Liver (tissue), 9 donors: ENCODE data around the gene ATXN10. TPM values are rescaled to one million over a fixed set of nuclear protein-coding genes. Genes with fewer than 3 reads are reported as not detected.

Experiments used
- DNase-seq: peaks from one replicate; pipeline ENCODE4 v3.0.0-alpha.2; 2017; ENCODE audit warnings: low spot score
- H3K27ac ChIP-seq, 2 donors: one replicate each; pipeline ENCODE4 v1.7.0; 2013; ENCODE audit warnings: inconsistent platforms in 2 of 2, low read length in 2 of 2, control low read depth in 1 of 2, low read depth in 1 of 2, mild to moderate bottlenecking in 1 of 2
- H3K27me3 ChIP-seq, 4 donors: one replicate each; pipeline versions ENCODE4 v1.6.1 to v1.7.0; 2013; ENCODE audit warnings: low read length in 3 of 4, inconsistent platforms in 1 of 4, mild to moderate bottlenecking in 1 of 4, moderate library complexity in 1 of 4; ENCODE audit not compliant: control insufficient read depth in 4 of 4, insufficient read depth in 4 of 4
- H3K36me3 ChIP-seq, 4 donors: one replicate each; pipeline versions ENCODE4 v1.6.1 to v1.7.0; 2013; ENCODE audit warnings: low read length in 3 of 4, mild to moderate bottlenecking in 3 of 4, low read depth in 1 of 4, moderate library complexity in 1 of 4; ENCODE audit not compliant: control insufficient read depth in 4 of 4, insufficient read depth in 3 of 4
- H3K4me1 ChIP-seq, 4 donors: one replicate each; pipeline versions ENCODE4 v1.6.1 to v1.7.0; 2013; ENCODE audit warnings: low read length in 3 of 4, mild to moderate bottlenecking in 3 of 4, moderate library complexity in 1 of 4; ENCODE audit not compliant: control insufficient read depth in 4 of 4, insufficient read depth in 4 of 4
- H3K4me3 ChIP-seq, 3 donors: one replicate each; pipeline versions ENCODE4 v1.6.1 to v1.7.0; 2013; ENCODE audit warnings: low read length in 3 of 3, control low read depth in 1 of 3, low read depth in 1 of 3, mild to moderate bottlenecking in 1 of 3
- H3K9ac ChIP-seq, 2 donors: one replicate each; pipeline ENCODE4 v1.7.0; 2013; ENCODE audit warnings: low read length in 2 of 2, mild to moderate bottlenecking in 2 of 2, moderate library complexity in 2 of 2, control low read depth in 1 of 2, low read depth in 1 of 2
- H3K9me3 ChIP-seq, 4 donors: one replicate each; pipeline versions ENCODE4 v1.6.1 to v1.7.0; 2013; ENCODE audit warnings: low read length in 3 of 4; ENCODE audit not compliant: control insufficient read depth in 4 of 4
- EGR1 ChIP-seq, 2 donors: IDR thresholded peaks; 2 replicates each; pipeline ENCODE4 v1.6.1; 2016 to 2018; ENCODE audit warnings: antibody characterized with exemption in 2 of 2, low read depth in 2 of 2
- FOXA1 ChIP-seq: IDR thresholded peaks from 2 replicates; pipeline ENCODE4 v1.6.1; 2016; ENCODE audit warnings: antibody characterized with exemption
- FOXA2 ChIP-seq: IDR thresholded peaks from 2 replicates; pipeline ENCODE4 v1.6.1; 2016; ENCODE audit warnings: antibody characterized with exemption
- GABPA ChIP-seq, 2 donors: IDR thresholded peaks in 1 of 2; conservative IDR thresholded peaks in 1 of 2; 2 replicates each; pipeline ENCODE4 v1.6.1; 2016; ENCODE audit warnings: antibody characterized with exemption in 2 of 2, mild to moderate bottlenecking in 1 of 2, moderate library complexity in 1 of 2
- HNF4A ChIP-seq, 2 donors: conservative IDR thresholded peaks; 2 replicates each; pipeline ENCODE4 v1.6.1; 2016; ENCODE audit warnings: antibody characterized with exemption in 2 of 2, mild to moderate bottlenecking in 2 of 2
- HNF4G ChIP-seq: IDR thresholded peaks from 2 replicates; pipeline ENCODE4 v1.6.1; 2016; ENCODE audit warnings: antibody characterized with exemption
- JUND ChIP-seq, 2 donors: IDR thresholded peaks; 2 replicates each; pipeline ENCODE4 v1.6.1; 2016; ENCODE audit warnings: antibody characterized with exemption in 2 of 2
- NR2F2 ChIP-seq: IDR thresholded peaks from 2 replicates; pipeline ENCODE4 v1.6.1; 2016; ENCODE audit warnings: antibody characterized with exemption
- RAD21 ChIP-seq, 2 donors: IDR thresholded peaks; 2 replicates each; pipeline ENCODE4 v1.6.1; 2016; ENCODE audit warnings: antibody characterized with exemption in 2 of 2, mild to moderate bottlenecking in 2 of 2
- RXRA ChIP-seq, 2 donors: IDR thresholded peaks; 2 replicates each; pipeline ENCODE4 v1.6.1; 2017 to 2018; ENCODE audit warnings: antibody characterized with exemption in 2 of 2, mild to moderate bottlenecking in 1 of 2
- SP1 ChIP-seq: IDR thresholded peaks from 2 replicates; pipeline ENCODE4 v1.6.1; 2018; ENCODE audit warnings: antibody characterized with exemption, mild to moderate bottlenecking
- TAF1 ChIP-seq: conservative IDR thresholded peaks from 2 replicates; pipeline ENCODE4 v1.6.1; 2016; ENCODE audit warnings: antibody characterized with exemption, mild to moderate bottlenecking
- YY1 ChIP-seq: IDR thresholded peaks from 2 replicates; pipeline ENCODE4 v1.6.1; 2016; ENCODE audit warnings: antibody characterized with exemption, mild to moderate bottlenecking
- WGBS: extraction: QIAGEN DNeasy Blood & Tissue Kit; methylation state at CpG from one replicate; pipeline ENCODE4 v1.1.7; 2013; 5-methylcytosine and 5-hydroxymethylcytosine counted together
- polyA plus RNA-seq, 2 donors: library from polyadenylated mRNA; stranded (reverse) in 1 of 2; unstranded in 1 of 2; fragments of 200-250 nt in 1 of 2; fragments of >200 nt in 1 of 2; fragmentation: Nextera tagmentation in 1 of 2; extraction: Ambion mirVana in 1 of 2; gene quantifications; one replicate each; pipeline versions ENCODE4 v1.2.1 to v1.2.3, GENCODE V29; 2013 to 2015
- total RNA-seq, 2 donors: library from RNA; depleted of rRNA; stranded (reverse); fragments of >200 nt; gene quantifications; one replicate each; pipeline ENCODE4 v1.2.3, GENCODE V29; 2014
- TF ChIP-seq, protein P1 (sequence below): fragments of 150-350 bp; IDR thresholded peaks from 2 replicates; pipeline ENCODE4 v1.5.1; 2017; ENCODE audit warnings: improper control_type of control experiment, low read depth, low read length; ENCODE audit not compliant: missing input control
- TF ChIP-seq, protein P2 (sequence below): IDR thresholded peaks from 2 replicates; pipeline ENCODE4 v1.6.1; 2016; ENCODE audit warnings: antibody characterized with exemption, mild to moderate bottlenecking
- TF ChIP-seq, protein P3 (sequence below): IDR thresholded peaks from 2 replicates; pipeline ENCODE4 v1.6.1; 2016; ENCODE audit warnings: antibody characterized with exemption
- TF ChIP-seq, protein P4 (sequence below): IDR thresholded peaks from 2 replicates; pipeline ENCODE4 v1.6.1; 2016; ENCODE audit warnings: antibody characterized with exemption
- TF ChIP-seq, protein P5 (sequence below): IDR thresholded peaks from 2 replicates; pipeline ENCODE4 v1.6.1; 2016; ENCODE audit warnings: antibody characterized with exemption
- donor health status: healthy.
- donor health status: healthy.
- donor health status: healthy.
- donor health status: healthy.
- donor health status: healthy.

Gene ATXN10
- total and polyA plus RNA-seq, 4 donors, result 34.9 to 100 (median 69.7) TPM

DNA sequence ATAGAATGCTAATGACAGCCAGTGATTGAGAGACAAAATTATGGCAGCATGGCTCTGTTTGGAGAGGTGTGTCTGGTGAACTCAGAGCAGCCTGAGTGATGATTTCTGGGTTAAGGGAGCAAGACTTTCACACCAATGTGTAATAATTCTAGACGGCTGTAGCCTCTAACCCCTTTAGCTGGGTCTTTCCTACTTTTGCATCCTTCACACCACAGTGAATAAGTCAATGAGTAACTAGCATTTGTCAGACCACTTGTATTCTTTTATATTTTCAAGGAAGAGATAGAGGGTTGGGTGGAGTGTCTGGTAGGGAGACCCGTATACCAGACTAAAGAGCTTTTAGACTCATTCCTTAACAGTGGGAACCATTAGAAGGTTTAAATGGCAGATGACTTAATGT is 50.4 kb downstream of the ATXN10 start:
- no peaks in the 10 kb centered on the region for H3K27me3 ChIP-seq
- 63% methylated on average over 2 of the region's 2 CpGs for WGBS
- H3K9ac ChIP-seq, result no peak overlapping the region
- no peak overlapping the region for H3K4me3 ChIP-seq
- H3K27ac ChIP-seq, result peak overlapping the region in 1 of 2 donors; percentile 15
- TF ChIP-seq HNF4G (no peak), TAF1 (no peak), EGR1 (IDR thresholded peaks at IDR 0.05; ENCODE audit: low read depth in 2 of 2) (no peak), FOXA1 (no peak), GABPA (IDR thresholded peaks at IDR 0.05 in 1 of 2, conservative IDR thresholded peaks at IDR 0.05 in 1 of 2) (no peak), RXRA (IDR thresholded peaks at IDR 0.05) (no peak), NR2F2 (no peak), YY1 (no peak), JUND (IDR thresholded peaks at IDR 0.05) (no peak), RAD21 (IDR thresholded peaks at IDR 0.05) (no peak), HNF4A (conservative IDR thresholded peaks at IDR 0.05) (no peak)
- TF ChIP-seq, protein P1, sequence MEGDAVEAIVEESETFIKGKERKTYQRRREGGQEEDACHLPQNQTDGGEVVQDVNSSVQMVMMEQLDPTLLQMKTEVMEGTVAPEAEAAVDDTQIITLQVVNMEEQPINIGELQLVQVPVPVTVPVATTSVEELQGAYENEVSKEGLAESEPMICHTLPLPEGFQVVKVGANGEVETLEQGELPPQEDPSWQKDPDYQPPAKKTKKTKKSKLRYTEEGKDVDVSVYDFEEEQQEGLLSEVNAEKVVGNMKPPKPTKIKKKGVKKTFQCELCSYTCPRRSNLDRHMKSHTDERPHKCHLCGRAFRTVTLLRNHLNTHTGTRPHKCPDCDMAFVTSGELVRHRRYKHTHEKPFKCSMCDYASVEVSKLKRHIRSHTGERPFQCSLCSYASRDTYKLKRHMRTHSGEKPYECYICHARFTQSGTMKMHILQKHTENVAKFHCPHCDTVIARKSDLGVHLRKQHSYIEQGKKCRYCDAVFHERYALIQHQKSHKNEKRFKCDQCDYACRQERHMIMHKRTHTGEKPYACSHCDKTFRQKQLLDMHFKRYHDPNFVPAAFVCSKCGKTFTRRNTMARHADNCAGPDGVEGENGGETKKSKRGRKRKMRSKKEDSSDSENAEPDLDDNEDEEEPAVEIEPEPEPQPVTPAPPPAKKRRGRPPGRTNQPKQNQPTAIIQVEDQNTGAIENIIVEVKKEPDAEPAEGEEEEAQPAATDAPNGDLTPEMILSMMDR, result no peak
- TF ChIP-seq, protein P2, sequence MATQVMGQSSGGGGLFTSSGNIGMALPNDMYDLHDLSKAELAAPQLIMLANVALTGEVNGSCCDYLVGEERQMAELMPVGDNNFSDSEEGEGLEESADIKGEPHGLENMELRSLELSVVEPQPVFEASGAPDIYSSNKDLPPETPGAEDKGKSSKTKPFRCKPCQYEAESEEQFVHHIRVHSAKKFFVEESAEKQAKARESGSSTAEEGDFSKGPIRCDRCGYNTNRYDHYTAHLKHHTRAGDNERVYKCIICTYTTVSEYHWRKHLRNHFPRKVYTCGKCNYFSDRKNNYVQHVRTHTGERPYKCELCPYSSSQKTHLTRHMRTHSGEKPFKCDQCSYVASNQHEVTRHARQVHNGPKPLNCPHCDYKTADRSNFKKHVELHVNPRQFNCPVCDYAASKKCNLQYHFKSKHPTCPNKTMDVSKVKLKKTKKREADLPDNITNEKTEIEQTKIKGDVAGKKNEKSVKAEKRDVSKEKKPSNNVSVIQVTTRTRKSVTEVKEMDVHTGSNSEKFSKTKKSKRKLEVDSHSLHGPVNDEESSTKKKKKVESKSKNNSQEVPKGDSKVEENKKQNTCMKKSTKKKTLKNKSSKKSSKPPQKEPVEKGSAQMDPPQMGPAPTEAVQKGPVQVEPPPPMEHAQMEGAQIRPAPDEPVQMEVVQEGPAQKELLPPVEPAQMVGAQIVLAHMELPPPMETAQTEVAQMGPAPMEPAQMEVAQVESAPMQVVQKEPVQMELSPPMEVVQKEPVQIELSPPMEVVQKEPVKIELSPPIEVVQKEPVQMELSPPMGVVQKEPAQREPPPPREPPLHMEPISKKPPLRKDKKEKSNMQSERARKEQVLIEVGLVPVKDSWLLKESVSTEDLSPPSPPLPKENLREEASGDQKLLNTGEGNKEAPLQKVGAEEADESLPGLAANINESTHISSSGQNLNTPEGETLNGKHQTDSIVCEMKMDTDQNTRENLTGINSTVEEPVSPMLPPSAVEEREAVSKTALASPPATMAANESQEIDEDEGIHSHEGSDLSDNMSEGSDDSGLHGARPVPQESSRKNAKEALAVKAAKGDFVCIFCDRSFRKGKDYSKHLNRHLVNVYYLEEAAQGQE, result no peak
- TF ChIP-seq, protein P3, sequence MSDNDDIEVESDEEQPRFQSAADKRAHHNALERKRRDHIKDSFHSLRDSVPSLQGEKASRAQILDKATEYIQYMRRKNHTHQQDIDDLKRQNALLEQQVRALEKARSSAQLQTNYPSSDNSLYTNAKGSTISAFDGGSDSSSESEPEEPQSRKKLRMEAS, result no peak
- TF ChIP-seq, protein P4, sequence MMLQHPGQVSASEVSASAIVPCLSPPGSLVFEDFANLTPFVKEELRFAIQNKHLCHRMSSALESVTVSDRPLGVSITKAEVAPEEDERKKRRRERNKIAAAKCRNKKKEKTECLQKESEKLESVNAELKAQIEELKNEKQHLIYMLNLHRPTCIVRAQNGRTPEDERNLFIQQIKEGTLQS, result no peak
- peaks cover 10 to 26% (median 14%) of the 10 kb centered on the region in 4 donors for H3K4me1 ChIP-seq
- H3K36me3 ChIP-seq, result peaks cover 0 to 10% (median 1%) of the 10 kb centered on the region in 4 donors
- DNase-seq, result no peak
- H3K9me3 ChIP-seq, result no peaks in the 10 kb centered on the region

DNA sequence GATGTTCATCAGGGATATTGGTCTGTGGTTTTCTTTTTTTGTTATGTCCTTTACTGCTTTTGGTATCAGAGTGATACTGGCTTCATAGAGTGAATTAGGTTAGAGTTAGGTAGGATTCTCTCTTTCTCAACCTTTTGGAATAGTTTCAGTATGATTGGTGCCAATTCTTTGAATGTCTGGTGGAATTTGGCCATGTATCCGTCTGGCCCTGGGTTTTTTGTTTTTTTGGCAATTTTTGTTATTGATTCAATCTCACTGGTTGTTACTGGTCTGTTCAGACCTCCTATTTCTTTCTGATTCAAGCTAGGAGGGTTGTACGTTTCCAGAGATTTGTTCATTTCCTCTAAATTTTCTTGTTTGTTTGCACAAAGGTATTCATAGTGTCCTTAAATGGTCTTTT is 54.4 kb downstream of the ATXN10 start:
- Histone ChIP-seq H3K4me3 (no peak overlapping the region), H3K9ac (no peak overlapping the region), H3K36me3 (peaks cover under 1 to 12% (median 3%) of the 10 kb centered on the region in 4 donors), H3K27ac (peak overlapping the region; percentile 82 to 94), H3K27me3 (no peaks in the 10 kb centered on the region), H3K4me1 (peaks cover 8 to 18% (median 11%) of the 10 kb centered on the region in 4 donors), H3K9me3 (no peaks in the 10 kb centered on the region)
- DNase-seq, result no peak
- 30% methylated on average over 2 of the region's 2 CpGs for WGBS
- TF ChIP-seq SP1, result peak; percentile 70
- TF ChIP-seq TAF1, result no peak
- TF ChIP-seq, protein P5, sequence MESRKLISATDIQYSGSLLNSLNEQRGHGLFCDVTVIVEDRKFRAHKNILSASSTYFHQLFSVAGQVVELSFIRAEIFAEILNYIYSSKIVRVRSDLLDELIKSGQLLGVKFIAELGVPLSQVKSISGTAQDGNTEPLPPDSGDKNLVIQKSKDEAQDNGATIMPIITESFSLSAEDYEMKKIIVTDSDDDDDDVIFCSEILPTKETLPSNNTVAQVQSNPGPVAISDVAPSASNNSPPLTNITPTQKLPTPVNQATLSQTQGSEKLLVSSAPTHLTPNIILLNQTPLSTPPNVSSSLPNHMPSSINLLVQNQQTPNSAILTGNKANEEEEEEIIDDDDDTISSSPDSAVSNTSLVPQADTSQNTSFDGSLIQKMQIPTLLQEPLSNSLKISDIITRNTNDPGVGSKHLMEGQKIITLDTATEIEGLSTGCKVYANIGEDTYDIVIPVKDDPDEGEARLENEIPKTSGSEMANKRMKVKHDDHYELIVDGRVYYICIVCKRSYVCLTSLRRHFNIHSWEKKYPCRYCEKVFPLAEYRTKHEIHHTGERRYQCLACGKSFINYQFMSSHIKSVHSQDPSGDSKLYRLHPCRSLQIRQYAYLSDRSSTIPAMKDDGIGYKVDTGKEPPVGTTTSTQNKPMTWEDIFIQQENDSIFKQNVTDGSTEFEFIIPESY, result peak; percentile 62
- TF ChIP-seq, protein P2, result peak; percentile 15
- TF ChIP-seq YY1, result peak; percentile 66
- TF ChIP-seq GABPA (IDR thresholded peaks at IDR 0.05 in 1 of 2, conservative IDR thresholded peaks at IDR 0.05 in 1 of 2), result peak in 1 of 2 donors; percentile 44
- peak; percentile 29 to 41 for TF ChIP-seq RAD21 (IDR thresholded peaks at IDR 0.05)
- peak; percentile 83 for TF ChIP-seq FOXA2
- TF ChIP-seq HNF4A (conservative IDR thresholded peaks at IDR 0.05), result peak; percentile 73 to 80
- peak; percentile 39 for TF ChIP-seq HNF4G
- peak; percentile 70 for TF ChIP-seq FOXA1
- TF ChIP-seq, protein P4, result no peak
- TF ChIP-seq, protein P3, result no peak
- peak; percentile 6 for TF ChIP-seq NR2F2
